Measurements from ENCODE around the gene NFYC. TPM values are rescaled to one million over a fixed set of nuclear protein-coding genes. Genes with fewer than 3 reads are reported as not detected.

NFYC gene
- total RNA-seq, 2 donors from 2014 or later, result 57.0 to 75.1 TPM

DNA sequence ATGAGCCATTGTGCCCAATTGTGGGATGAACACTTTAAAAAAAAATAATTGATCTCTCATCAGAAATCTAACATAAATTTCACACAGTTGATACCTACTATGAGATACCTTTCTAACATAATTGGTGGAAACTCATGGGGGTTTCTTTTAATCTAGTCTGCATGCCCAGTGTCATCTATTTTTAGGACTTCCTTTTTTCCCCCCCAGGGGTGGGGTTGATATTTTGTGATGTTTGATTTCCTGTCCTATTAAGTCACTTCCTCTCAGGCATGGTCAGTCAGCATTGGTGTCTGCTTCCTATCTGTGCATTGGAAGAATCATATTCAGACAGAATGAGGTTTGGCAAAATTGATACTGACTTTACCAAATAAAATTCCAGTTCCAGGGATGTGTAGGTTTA lies 21.5 kb downstream of the NFYC start:
- H3K4me1 ChIP-seq, result peaks cover 0 to 77% of the 10 kb centered on the region in 2 donors

DNA sequence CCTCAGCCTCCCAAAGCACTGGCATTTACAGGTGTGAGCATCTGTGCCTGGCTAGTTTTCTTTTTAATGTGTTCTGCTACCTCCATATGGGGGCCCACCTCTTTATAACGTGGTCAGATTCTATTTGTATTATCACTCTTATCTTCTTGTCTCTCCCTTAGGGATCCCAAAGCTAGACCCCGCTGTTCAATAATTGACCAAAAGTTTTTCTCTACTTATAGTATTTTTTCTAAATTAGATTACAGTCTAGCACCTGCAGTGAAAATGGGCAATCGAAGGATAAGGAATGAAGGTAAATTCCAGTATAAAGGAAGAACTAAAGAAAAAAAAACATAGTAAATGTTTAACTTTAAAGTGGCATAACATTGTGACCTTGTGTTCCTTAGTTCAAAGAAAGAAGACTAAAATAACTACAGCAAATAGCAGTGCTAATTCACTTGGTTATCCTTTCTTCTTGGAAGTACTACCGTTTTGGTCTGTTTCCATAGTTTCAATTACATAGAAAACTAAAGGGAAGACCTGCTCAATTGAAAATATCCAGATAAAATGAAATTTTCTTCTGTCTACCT lies 24.1 kb downstream of the NFYC start:
- TF ChIP-seq, protein P1, sequence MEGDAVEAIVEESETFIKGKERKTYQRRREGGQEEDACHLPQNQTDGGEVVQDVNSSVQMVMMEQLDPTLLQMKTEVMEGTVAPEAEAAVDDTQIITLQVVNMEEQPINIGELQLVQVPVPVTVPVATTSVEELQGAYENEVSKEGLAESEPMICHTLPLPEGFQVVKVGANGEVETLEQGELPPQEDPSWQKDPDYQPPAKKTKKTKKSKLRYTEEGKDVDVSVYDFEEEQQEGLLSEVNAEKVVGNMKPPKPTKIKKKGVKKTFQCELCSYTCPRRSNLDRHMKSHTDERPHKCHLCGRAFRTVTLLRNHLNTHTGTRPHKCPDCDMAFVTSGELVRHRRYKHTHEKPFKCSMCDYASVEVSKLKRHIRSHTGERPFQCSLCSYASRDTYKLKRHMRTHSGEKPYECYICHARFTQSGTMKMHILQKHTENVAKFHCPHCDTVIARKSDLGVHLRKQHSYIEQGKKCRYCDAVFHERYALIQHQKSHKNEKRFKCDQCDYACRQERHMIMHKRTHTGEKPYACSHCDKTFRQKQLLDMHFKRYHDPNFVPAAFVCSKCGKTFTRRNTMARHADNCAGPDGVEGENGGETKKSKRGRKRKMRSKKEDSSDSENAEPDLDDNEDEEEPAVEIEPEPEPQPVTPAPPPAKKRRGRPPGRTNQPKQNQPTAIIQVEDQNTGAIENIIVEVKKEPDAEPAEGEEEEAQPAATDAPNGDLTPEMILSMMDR (IDR thresholded peaks at IDR 0.05), result no peak
- Histone ChIP-seq H3K9me3 (no peaks in the 10 kb centered on the region), H3K4me3 (no peak overlapping the region), H3K36me3 (peaks cover 14% of the 10 kb centered on the region), H3K4me1 (peaks cover 0 to 75% of the 10 kb centered on the region in 2 donors), H3K27ac (no peak overlapping the region), H3K27me3 (no peaks in the 10 kb centered on the region)
- DNase-seq (ENCODE audit: low spot score), result no peak

More for the DNA sequence above, 21.5 kb downstream of the NFYC start:
- no peaks in the 10 kb centered on the region for H3K9me3 ChIP-seq
- H3K27ac ChIP-seq, result peak overlapping the region; percentile 75 to 87
- DNase-seq (ENCODE audit: low spot score), result no peak
- no peak overlapping the region for H3K4me3 ChIP-seq
- TF ChIP-seq, protein P1 (IDR thresholded peaks at IDR 0.05), result no peak
- no peaks in the 10 kb centered on the region for H3K27me3 ChIP-seq
- H3K36me3 ChIP-seq, result peaks cover 14% of the 10 kb centered on the region

DNA sequence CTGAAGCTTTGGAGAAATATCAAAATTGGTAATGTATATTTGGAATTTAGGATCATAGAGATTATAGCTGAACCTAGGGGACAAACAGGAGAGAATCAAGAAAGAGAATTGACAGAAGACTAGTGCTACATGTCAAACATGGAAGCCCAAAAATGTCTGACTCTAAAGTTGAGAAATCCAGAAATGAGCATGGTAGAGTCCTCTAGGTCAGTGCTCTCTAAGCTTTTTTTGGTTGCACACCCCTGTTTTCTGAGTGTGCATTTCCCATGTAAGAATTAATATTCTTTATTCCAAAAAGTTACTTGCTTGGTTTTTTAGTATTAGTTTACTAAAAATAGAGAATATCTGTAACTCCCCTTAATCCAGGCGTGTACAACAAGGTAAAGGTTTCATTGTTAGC lies 25.6 kb downstream of the NFYC start:
- TF ChIP-seq, protein P1 (IDR thresholded peaks at IDR 0.05), result no peak
- H3K27me3 ChIP-seq, result no peaks in the 10 kb centered on the region
- no peak overlapping the region for H3K4me3 ChIP-seq
- peaks cover 0 to 73% of the 10 kb centered on the region in 2 donors for H3K4me1 ChIP-seq
- DNase-seq (ENCODE audit: low spot score), result no peak
- peaks cover 14% of the 10 kb centered on the region for H3K36me3 ChIP-seq
- no peaks in the 10 kb centered on the region for H3K9me3 ChIP-seq
- H3K27ac ChIP-seq, result no peak overlapping the region

DNA sequence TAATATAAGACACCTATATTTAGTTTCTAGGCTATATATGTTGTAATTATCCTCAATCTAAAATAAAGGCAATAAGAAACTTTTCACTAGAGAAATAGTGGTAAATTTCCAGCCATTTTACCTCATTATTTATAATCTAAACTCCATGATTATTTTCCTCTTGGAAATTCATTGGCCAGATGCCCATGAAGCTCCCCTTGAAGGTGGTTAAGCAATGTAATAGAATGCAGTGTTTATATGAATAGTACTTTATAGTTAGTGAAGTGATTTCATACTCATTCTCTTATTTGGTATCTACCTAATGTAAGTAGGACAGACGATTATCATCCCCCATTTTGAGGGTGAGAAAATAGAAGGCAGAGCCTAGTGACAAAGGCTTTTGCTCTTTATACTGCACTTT lies 26.5 kb downstream of the NFYC start:
- H3K27ac ChIP-seq, result no peak overlapping the region
- H3K9me3 ChIP-seq, result no peaks in the 10 kb centered on the region
- H3K4me3 ChIP-seq, result no peak overlapping the region
- TF ChIP-seq, protein P1 (IDR thresholded peaks at IDR 0.05), result no peak
- H3K4me1 ChIP-seq, result peaks cover 0 to 75% of the 10 kb centered on the region in 2 donors
- H3K36me3 ChIP-seq, result peaks cover 10% of the 10 kb centered on the region
- no peak for DNase-seq (ENCODE audit: low spot score)
- no peaks in the 10 kb centered on the region for H3K27me3 ChIP-seq

DNA sequence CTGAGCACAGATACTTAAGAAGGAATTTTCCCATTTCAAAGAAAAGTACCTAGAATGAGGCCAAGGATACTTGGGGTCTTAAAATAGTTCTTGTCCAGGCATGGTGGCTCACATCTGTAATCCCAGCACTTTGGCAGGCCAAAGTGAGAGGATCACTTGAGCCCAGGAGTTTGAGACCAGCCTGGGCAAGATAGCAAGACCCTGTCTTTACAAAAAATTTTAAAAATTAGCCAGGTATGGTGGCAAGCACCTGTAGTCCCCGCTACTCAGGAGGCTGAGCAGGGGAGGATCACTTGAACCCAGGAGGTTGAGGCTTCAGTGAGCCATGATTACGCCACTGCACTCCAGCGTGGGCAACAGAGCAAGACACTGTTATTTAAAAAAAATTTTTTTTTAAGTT lies 29.0 kb downstream of the NFYC start:
- TF ChIP-seq, protein P1 (IDR thresholded peaks at IDR 0.05), result no peak
- Histone ChIP-seq H3K4me1 (peaks cover 0 to 81% of the 10 kb centered on the region in 2 donors), H3K27me3 (no peaks in the 10 kb centered on the region), H3K36me3 (peaks cover 10% of the 10 kb centered on the region), H3K27ac (no peak overlapping the region), H3K4me3 (no peak overlapping the region), H3K9me3 (no peaks in the 10 kb centered on the region)
- DNase-seq (ENCODE audit: low spot score), result no peak

DNA sequence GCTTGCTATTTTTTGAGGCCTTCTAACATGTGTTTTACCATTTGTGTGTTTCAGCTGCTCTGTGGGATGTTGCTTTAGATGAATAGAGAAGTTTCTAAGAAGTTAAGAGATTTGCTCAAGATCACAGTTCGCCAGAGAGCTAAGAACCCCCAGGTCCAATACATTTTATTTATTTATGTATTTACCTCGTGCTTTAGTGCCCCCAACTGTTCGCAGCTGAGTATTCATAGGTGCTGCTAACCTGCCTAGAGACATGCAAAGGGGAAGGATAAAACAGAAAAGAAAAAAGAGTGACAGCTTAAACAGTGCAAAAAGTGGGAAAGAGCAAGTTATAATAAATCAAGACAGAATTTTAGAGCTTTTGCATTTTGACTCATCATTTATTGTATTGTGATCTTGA lies 31.1 kb downstream of the NFYC start:
- Histone ChIP-seq H3K9me3 (no peaks in the 10 kb centered on the region), H3K4me3 (no peak overlapping the region), H3K27ac (no peak overlapping the region), H3K27me3 (no peaks in the 10 kb centered on the region), H3K4me1 (peaks cover 0 to 68% of the 10 kb centered on the region in 2 donors), H3K36me3 (peaks cover 10% of the 10 kb centered on the region)
- TF ChIP-seq, protein P1 (IDR thresholded peaks at IDR 0.05), result no peak
- no peak for DNase-seq (ENCODE audit: low spot score)
